Measurements from ENCODE around the gene C19orf25. TPM values are rescaled to one million over a fixed set of nuclear protein-coding genes. Genes with fewer than 3 reads are reported as not detected.

C19orf25 gene
- total and polyA plus RNA-seq, 9 of the 15 experiments (the other 6 are each of a cell fraction or from before 2014, with no cell fraction given): 0.79 to 96.0 (median 36.1) TPM

- intact Hi-C loops (cut with micrococcal nuclease): no loop called here
- peak overlapping the region; percentile 81 for H3K4me2 ChIP-seq (ENCODE audit: insufficient read depth, low read length)
- WGBS (ENCODE audit: insufficient coverage, low coverage, missing lambda C conversion rate): 4% methylated on average over 12 of the region's 12 CpGs
These were observed 12.8 kb upstream of the C19orf25 start for GRCh38 chr19:1491849-1492170.

More at GRCh38 chr19:1491849-1492170, 12.8 kb upstream of the C19orf25 start:
- BruUV-seq (replicated peaks): no TSS peak
- peaks cover 6% of the 10 kb centered on the region; the same call in 1 of the 2 replicates for H4K20me1 ChIP-seq (replicated peaks; ENCODE audit: control insufficient read depth, insufficient read depth, low read length)
- H3K9ac ChIP-seq (ENCODE audit: insufficient read depth in 1 of 2, low read depth in 2 of 2, low read length in 2 of 2): peak overlapping the region; percentile 76 to 98
- DNase-seq (ENCODE audit: extremely low read depth in 1 of 4, low spot score in 3 of 4) (no peak), FAIRE-seq (peak; percentile 46), ATAC-seq (no peak)
- in situ Hi-C loops (cut with MboI): no loop called here
- no peak for TF ChIP-seq SMARCE1 (IDR thresholded peaks at IDR 0.05)
- no peak for TF ChIP-seq TFE3 (CRISPR knock-in tag; IDR thresholded peaks at IDR 0.05)
- 0 out of 2 replicates have a peak, but pooled peaks have one; percentile 11 for TF ChIP-seq SPI1 (IDR thresholded peaks at IDR 0.05; ENCODE audit: borderline replicate concordance, low read depth, low read length)
- peak overlapping the region; percentile 82 for H3K27ac ChIP-seq (ENCODE audit: extremely low read depth, low read depth, low read length)
- H3K9me3 ChIP-seq (replicated peaks; ENCODE audit: control insufficient read depth, insufficient read depth, low read depth, low read length): no peaks in the 10 kb centered on the region
- H3K4me1 ChIP-seq (replicated peaks in 1 of 2; ENCODE audit: control insufficient read depth in 2 of 2, insufficient read depth in 2 of 2, low read length in 2 of 2): peaks cover 26 to 90% of the 10 kb centered on the region in 2 experiments
- H3K79me2 ChIP-seq (ENCODE audit: control insufficient read depth, insufficient read depth, low read length): peaks cover 27% of the 10 kb centered on the region
- CTCF ChIA-PET (ENCODE audit: low intra/inter-chr PET ratio): no interaction called here
- H3K27me3 ChIP-seq (ENCODE audit: control insufficient read depth in 2 of 2, insufficient read depth in 2 of 2, low read length in 2 of 2): no peaks in the 10 kb centered on the region
- no peak overlapping the region for H2AFZ ChIP-seq (ENCODE audit: low read depth, low read length)
- no peaks in the 10 kb centered on the region for H3K36me3 ChIP-seq (ENCODE audit: control insufficient read depth, insufficient read depth, low read length)
- peak overlapping the region; percentile 67 for H3K4me3 ChIP-seq
- no peaks in the 10 kb centered on the region for H3K9me1 ChIP-seq (ENCODE audit: control insufficient read depth, insufficient read depth, low read length)
- POLR2A ChIA-PET: interaction anchor here (0.6 to 1.6 kb wide), 6 partner anchors 13 to 1673 kb away, joined by 3 to 7 read pairs (median 3); partner anchors contain the start of gene FAM174C

Data from K562 (cell line).